ES-I3 (cell line): Measurements from ENCODE around the gene LHPP.

Source experiments
- H3K36me3 ChIP-seq: 2 replicates; pipeline ENCODE4 v1.6.1; 2013; ENCODE audit warnings: mild to moderate bottlenecking, low read length, control low read depth, moderate library complexity; ENCODE audit not compliant: insufficient read depth
- H3K4me1 ChIP-seq: 2 replicates; pipeline ENCODE4 v1.6.1; 2013; ENCODE audit warnings: mild to moderate bottlenecking, control low read depth, low read length; ENCODE audit not compliant: insufficient read depth
- H3K9ac ChIP-seq: 2 replicates; pipeline ENCODE4 v1.6.1; 2013; ENCODE audit warnings: low read depth, mild to moderate bottlenecking, low read length, moderate library complexity
- H3K9me3 ChIP-seq: 2 replicates; pipeline ENCODE4 v1.6.1; 2013; ENCODE audit warnings: mild to moderate bottlenecking, low read length, moderate library complexity; ENCODE audit not compliant: control insufficient read depth, insufficient read depth

Gene LHPP

GRCh38 chr10:124557648-124558338 lies 96.2 kb downstream of the LHPP start:
- Histone ChIP-seq H3K9me3 (no peaks in the 10 kb centered on the region), H3K36me3 (no peaks in the 10 kb centered on the region), H3K9ac (no peak overlapping the region), H3K4me1 (no peaks in the 10 kb centered on the region)

- H3K9ac ChIP-seq, result no peak overlapping the region
- H3K4me1 ChIP-seq, result no peaks in the 10 kb centered on the region
- H3K36me3 ChIP-seq, result no peaks in the 10 kb centered on the region
- no peaks in the 10 kb centered on the region for H3K9me3 ChIP-seq
These were observed 97.0 kb downstream of the LHPP start for GRCh38 chr10:124558339-124559321.

- Histone ChIP-seq H3K9me3 (no peaks in the 10 kb centered on the region), H3K4me1 (no peaks in the 10 kb centered on the region), H3K36me3 (no peaks in the 10 kb centered on the region), H3K9ac (no peak overlapping the region)
These were observed 97.9 kb downstream of the LHPP start for GRCh38 chr10:124559372-124560132.

GRCh38 chr10:124560377-124561105 lies 98.9 kb downstream of the LHPP start:
- H3K9me3 ChIP-seq, result no peaks in the 10 kb centered on the region
- no peaks in the 10 kb centered on the region for H3K36me3 ChIP-seq
- no peak overlapping the region for H3K9ac ChIP-seq
- peaks cover 6% of the 10 kb centered on the region; the same call in 1 of the 2 replicates for H3K4me1 ChIP-seq

- H3K9me3 ChIP-seq, result no peaks in the 10 kb centered on the region
- H3K4me1 ChIP-seq, result peaks cover 7% of the 10 kb centered on the region; the same call in 1 of the 2 replicates
- H3K9ac ChIP-seq, result no peak overlapping the region
- H3K36me3 ChIP-seq, result no peaks in the 10 kb centered on the region
These were observed 99.6 kb downstream of the LHPP start for GRCh38 chr10:124561206-124561605.

- no peaks in the 10 kb centered on the region for H3K36me3 ChIP-seq
- no peak overlapping the region for H3K9ac ChIP-seq
- H3K4me1 ChIP-seq, result peaks cover 7% of the 10 kb centered on the region; the same call in 1 of the 2 replicates
- H3K9me3 ChIP-seq, result no peaks in the 10 kb centered on the region
These were observed 100.9 kb downstream of the LHPP start for GRCh38 chr10:124562425-124563060.

- Histone ChIP-seq H3K4me1 (peaks cover 7% of the 10 kb centered on the region; the same call in 1 of the 2 replicates), H3K36me3 (no peaks in the 10 kb centered on the region), H3K9ac (no peak overlapping the region), H3K9me3 (no peaks in the 10 kb centered on the region)
These were observed 101.9 kb downstream of the LHPP start for GRCh38 chr10:124563320-124564040.

GRCh38 chr10:124564881-124565280 lies 103.3 kb downstream of the LHPP start:
- Histone ChIP-seq H3K9ac (no peak overlapping the region), H3K9me3 (no peaks in the 10 kb centered on the region), H3K4me1 (peaks cover 7% of the 10 kb centered on the region; the same call in 1 of the 2 replicates), H3K36me3 (no peaks in the 10 kb centered on the region)

- Histone ChIP-seq H3K4me1 (peaks cover 7% of the 10 kb centered on the region; the same call in 1 of the 2 replicates), H3K9ac (no peak overlapping the region), H3K36me3 (no peaks in the 10 kb centered on the region), H3K9me3 (no peaks in the 10 kb centered on the region)
These were observed 104.1 kb downstream of the LHPP start for GRCh38 chr10:124565565-124566221.

GRCh38 chr10:124566222-124566888 lies 104.7 kb downstream of the LHPP start:
- H3K4me1 ChIP-seq, result peaks cover 7% of the 10 kb centered on the region; the same call in 1 of the 2 replicates

GRCh38 chr10:124566981-124567835 lies 105.6 kb downstream of the LHPP start:
- Histone ChIP-seq H3K36me3 (no peaks in the 10 kb centered on the region), H3K9ac (no peak overlapping the region), H3K9me3 (no peaks in the 10 kb centered on the region), H3K4me1 (peaks cover 7% of the 10 kb centered on the region; the same call in 1 of the 2 replicates)

More at GRCh38 chr10:124566222-124566888, 104.7 kb downstream of the LHPP start:
- Histone ChIP-seq H3K9ac (no peak overlapping the region), H3K9me3 (no peaks in the 10 kb centered on the region), H3K36me3 (no peaks in the 10 kb centered on the region)
